Vagina (tissue), 2 donors: ENCODE results near the gene FKRP. TPM values are rescaled to one million over a fixed set of nuclear protein-coding genes. Genes with fewer than 3 reads are reported as not detected.
A peak's percentile ranks its signal among the peaks of the same experiment; 100 is the strongest.

Source experiments
- DNase-seq, 2 donors: peaks; one replicate each; pipeline ENCODE4 v3.0.0-alpha.2; 2017; ENCODE audit errors: extremely low spot score in 2 of 2
- H3K27ac ChIP-seq: fragments of 200-600 bp; sonication (generic); one replicate; pipeline ENCODE4 v1.5.1; 2019
- H3K27me3 ChIP-seq: fragments of 200-600 bp; sonication (generic); one replicate; pipeline ENCODE4 v1.5.1; 2019
- H3K36me3 ChIP-seq, 2 donors: fragments of 200-600 bp; sonication (generic); one replicate each; pipeline ENCODE4 v1.5.1; 2017 to 2019
- H3K4me1 ChIP-seq: fragments of 200-600 bp; sonication (generic); one replicate; pipeline ENCODE4 v1.5.1; 2019
- H3K4me3 ChIP-seq, 2 donors: fragments of 200-600 bp; sonication (generic); 1 replicate in 1 of 2; 2 replicates in 1 of 2; pipeline ENCODE4 v1.5.1; 2016 to 2019
- H3K9me3 ChIP-seq: fragments of 200-600 bp; sonication (generic); one replicate; pipeline ENCODE4 v1.5.1; 2019
- CTCF ChIP-seq, 3 experiments: fragments of 450-650 bp in 2 of 3; fragments of 200-600 bp in 1 of 3; sonication (generic) in 1 of 3; IDR thresholded peaks; one replicate each; pipeline ENCODE4 v1.5.1; 2017 to 2019; ENCODE audit warnings: antibody characterized with exemption in 3 of 3, mild to moderate bottlenecking in 2 of 3, moderate library complexity in 2 of 3
- POLR2A ChIP-seq, 2 donors: fragments of 450-650 bp; IDR thresholded peaks; one replicate each; pipeline ENCODE4 v1.6.1; 2017; ENCODE audit warnings: antibody characterized with exemption in 2 of 2, mild to moderate bottlenecking in 2 of 2, moderate library complexity in 2 of 2
- POLR2AphosphoS5 ChIP-seq, 2 donors: sonication (generic); formaldehyde crosslinking; IDR thresholded peaks; one replicate each; pipeline ENCODE4 v1.9.0; 2017; ENCODE audit warnings: antibody characterized with exemption in 2 of 2, mild to moderate bottlenecking in 2 of 2, low read depth in 1 of 2; ENCODE audit not compliant: insufficient read depth in 1 of 2
- intact Hi-C: fragments of 100-400 bp; cut with DNase I; formaldehyde crosslinking; loops from one replicate; pipeline ENCODE4 v1.15.1; 2023
- total RNA-seq: library from RNA; depleted of rRNA; stranded (reverse); fragments of >200 nt; gene quantifications from one replicate; pipeline ENCODE4 v1.2.3, GENCODE V29; 2016

The FKRP gene
- total RNA-seq, 1 donor from 2014 or later, result 14.7 TPM

- no peak for DNase-seq
- peaks cover 34% of the 10 kb centered on the region for H3K4me1 ChIP-seq
- no peak for TF ChIP-seq CTCF (IDR thresholded peaks at IDR 0.05)
- peak in 1 of 2 donors; percentile 1 for TF ChIP-seq POLR2AphosphoS5 (IDR thresholded peaks at IDR 0.05; ENCODE audit: insufficient read depth in 1 of 2, low read depth in 1 of 2)
- no peak for TF ChIP-seq POLR2A (IDR thresholded peaks at IDR 0.05)
- peak overlapping the region; percentile 80 to 92 for H3K4me3 ChIP-seq
- intact Hi-C loops, result no loop called here
- H3K36me3 ChIP-seq, result peaks cover 0 to 7% of the 10 kb centered on the region in 2 donors
- no peaks in the 10 kb centered on the region for H3K27me3 ChIP-seq
- peak overlapping the region; percentile 96 for H3K27ac ChIP-seq
- no peaks in the 10 kb centered on the region for H3K9me3 ChIP-seq
Observed at GRCh38 chr19:46714444-46715106, 31.3 kb upstream of the FKRP start.

- no peak for DNase-seq
- H3K36me3 ChIP-seq, result peaks cover 0 to 6% of the 10 kb centered on the region in 2 donors
- intact Hi-C loops, result no loop called here
- no peaks in the 10 kb centered on the region for H3K27me3 ChIP-seq
- H3K4me1 ChIP-seq, result peaks cover 34% of the 10 kb centered on the region
- TF ChIP-seq POLR2A (IDR thresholded peaks at IDR 0.05) (no peak), POLR2AphosphoS5 (IDR thresholded peaks at IDR 0.05; ENCODE audit: insufficient read depth in 1 of 2, low read depth in 1 of 2) (peak in 1 of 2 donors; percentile 23)
- peak overlapping the region; percentile 71 to 92 for H3K4me3 ChIP-seq
- peak overlapping the region; percentile 96 for H3K27ac ChIP-seq
- H3K9me3 ChIP-seq, result no peaks in the 10 kb centered on the region
Observed at GRCh38 chr19:46715620-46715974, 30.3 kb upstream of the FKRP start.

GRCh38 chr19:46715975-46716671 is 29.7 kb upstream of the FKRP start:
- intact Hi-C loops, result no loop called here
- H3K36me3 ChIP-seq, result peaks cover 0 to 11% of the 10 kb centered on the region in 2 donors
- peak overlapping the region; percentile 96 for H3K27ac ChIP-seq
- no peaks in the 10 kb centered on the region for H3K9me3 ChIP-seq
- H3K4me3 ChIP-seq, result peak overlapping the region; percentile 71 to 92
- DNase-seq, result no peak
- no peak for TF ChIP-seq POLR2AphosphoS5 (IDR thresholded peaks at IDR 0.05; ENCODE audit: insufficient read depth in 1 of 2, low read depth in 1 of 2)
- TF ChIP-seq CTCF (IDR thresholded peaks at IDR 0.05), result no peak
- TF ChIP-seq POLR2A (IDR thresholded peaks at IDR 0.05), result no peak
- H3K27me3 ChIP-seq, result no peaks in the 10 kb centered on the region
- peaks cover 34% of the 10 kb centered on the region for H3K4me1 ChIP-seq

GRCh38 chr19:46716672-46717033 is 29.2 kb upstream of the FKRP start:
- intact Hi-C loops, result no loop called here
- peak overlapping the region; percentile 96 for H3K27ac ChIP-seq
- no peaks in the 10 kb centered on the region for H3K27me3 ChIP-seq
- no peak for TF ChIP-seq POLR2AphosphoS5 (IDR thresholded peaks at IDR 0.05; ENCODE audit: insufficient read depth in 1 of 2, low read depth in 1 of 2)
- no peak for TF ChIP-seq CTCF (IDR thresholded peaks at IDR 0.05)
- TF ChIP-seq POLR2A (IDR thresholded peaks at IDR 0.05), result no peak
- peaks cover 0 to 16% of the 10 kb centered on the region in 2 donors for H3K36me3 ChIP-seq
- peaks cover 34% of the 10 kb centered on the region for H3K4me1 ChIP-seq
- no peak for DNase-seq
- peak overlapping the region; percentile 71 to 92 for H3K4me3 ChIP-seq
- no peaks in the 10 kb centered on the region for H3K9me3 ChIP-seq

GRCh38 chr19:46717034-46717715 is 28.7 kb upstream of the FKRP start, which contains the start of gene PRKD2:
TSS of gene PRKD2 (minus strand) at chr19:46717114. CDS start at chr19:46716370, 744 bp downstream.
- Histone ChIP-seq H3K9me3 (no peaks in the 10 kb centered on the region), H3K36me3 (peaks cover 0 to 21% of the 10 kb centered on the region in 2 donors), H3K27me3 (no peaks in the 10 kb centered on the region), H3K4me1 (peaks cover 34% of the 10 kb centered on the region), H3K4me3 (peak within 1 kb of the TSS; percentile 71 to 92), H3K27ac (peak within 1 kb of the TSS; percentile 96)
- intact Hi-C loops, result no loop called here
- no peak for DNase-seq
- TF ChIP-seq POLR2A (IDR thresholded peaks at IDR 0.05) (peak in 1 of 2 donors; percentile 35), POLR2AphosphoS5 (IDR thresholded peaks at IDR 0.05; ENCODE audit: insufficient read depth in 1 of 2, low read depth in 1 of 2) (peak; percentile 48 to 85), CTCF (IDR thresholded peaks at IDR 0.05) (no peak)
